GM21737 (cell line): Measurements from ENCODE around the gene MBIP.

Source experiments
- ATAC-seq: cut with Tn5 transposase; IDR thresholded peaks from one replicate; pipeline ENCODE4 v1.9.1; 2021; ENCODE audit warnings: mild to moderate bottlenecking, moderate library complexity; ENCODE audit not compliant: unreplicated experiment

The MBIP gene

DNA sequence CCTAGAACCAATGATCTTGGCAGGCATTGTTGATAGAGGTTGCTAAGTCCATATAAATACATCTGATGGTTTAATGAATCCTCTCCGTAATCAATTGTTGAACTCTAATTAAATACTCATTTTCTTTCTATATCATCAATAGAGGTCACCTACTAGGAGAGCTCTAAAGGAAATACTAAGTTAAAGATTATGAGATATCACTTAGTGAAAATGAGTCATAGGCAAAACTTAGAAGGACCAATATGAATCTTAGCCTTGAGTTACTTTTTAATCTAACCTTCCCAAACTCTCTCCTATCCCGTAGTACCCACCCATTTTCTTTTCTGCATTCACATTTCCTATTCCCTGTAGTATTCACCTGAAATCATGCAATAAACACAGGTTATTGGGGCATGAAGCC is 50.2 kb downstream of the MBIP start:
- no peak for ATAC-seq

DNA sequence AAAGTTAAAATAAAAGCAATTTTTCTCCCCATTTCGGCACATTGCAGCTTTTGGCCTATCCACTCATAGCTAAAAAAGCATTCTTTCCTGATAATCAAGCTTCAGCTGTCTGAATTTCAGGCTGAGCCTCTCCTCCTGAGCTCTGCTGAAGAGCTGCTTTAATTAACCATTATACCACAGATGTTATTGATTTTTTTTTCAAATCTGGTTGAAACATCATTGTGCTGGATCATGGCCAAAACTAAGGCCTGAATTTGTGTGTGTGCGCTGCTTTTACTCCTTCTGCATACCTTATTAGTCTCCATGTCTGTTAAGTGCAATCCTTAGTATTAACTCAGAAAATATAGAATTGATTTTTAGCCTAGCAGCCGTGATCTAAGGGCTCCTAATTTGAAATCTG is 52.3 kb downstream of the MBIP start:
- no peak for ATAC-seq

DNA sequence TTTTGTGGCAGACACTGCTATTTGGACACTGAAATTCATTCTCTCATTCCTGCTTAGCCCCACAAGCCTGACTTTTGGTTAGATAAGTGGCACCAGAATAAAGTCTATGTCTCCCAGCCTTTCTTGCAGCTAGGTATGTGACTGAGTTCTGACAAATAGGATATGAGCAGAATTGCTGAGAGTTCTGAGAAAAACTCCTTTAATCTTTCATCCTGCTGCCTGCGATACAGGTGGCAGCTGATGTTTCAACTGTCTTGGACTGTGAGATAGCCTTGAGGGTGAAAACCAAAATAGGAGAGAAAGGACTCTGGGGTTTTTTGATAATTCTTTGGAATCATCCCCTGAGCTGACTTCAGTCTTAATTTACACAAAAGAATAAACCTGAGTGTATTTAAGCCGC is 55.8 kb downstream of the MBIP start:
- ATAC-seq, result no peak

DNA sequence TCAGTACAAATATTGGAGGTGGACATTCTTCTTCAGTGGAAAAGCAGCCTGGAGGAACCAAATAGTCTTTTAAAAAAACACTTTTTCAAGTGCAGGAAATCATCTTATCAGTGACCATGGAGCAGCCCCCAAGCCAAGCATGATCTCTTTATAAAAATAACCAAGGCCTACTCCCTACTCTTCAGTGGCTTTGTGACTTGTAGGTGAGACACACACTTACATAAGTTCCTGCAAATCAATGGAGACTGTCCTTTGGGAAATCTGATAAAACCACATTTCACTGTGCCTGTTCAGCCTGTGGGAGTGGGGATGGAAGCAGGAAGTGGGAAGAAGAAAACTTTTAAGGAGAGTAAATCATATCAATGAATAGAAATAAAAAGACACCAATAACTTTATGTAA is 56.3 kb downstream of the MBIP start:
- ATAC-seq, result no peak

DNA sequence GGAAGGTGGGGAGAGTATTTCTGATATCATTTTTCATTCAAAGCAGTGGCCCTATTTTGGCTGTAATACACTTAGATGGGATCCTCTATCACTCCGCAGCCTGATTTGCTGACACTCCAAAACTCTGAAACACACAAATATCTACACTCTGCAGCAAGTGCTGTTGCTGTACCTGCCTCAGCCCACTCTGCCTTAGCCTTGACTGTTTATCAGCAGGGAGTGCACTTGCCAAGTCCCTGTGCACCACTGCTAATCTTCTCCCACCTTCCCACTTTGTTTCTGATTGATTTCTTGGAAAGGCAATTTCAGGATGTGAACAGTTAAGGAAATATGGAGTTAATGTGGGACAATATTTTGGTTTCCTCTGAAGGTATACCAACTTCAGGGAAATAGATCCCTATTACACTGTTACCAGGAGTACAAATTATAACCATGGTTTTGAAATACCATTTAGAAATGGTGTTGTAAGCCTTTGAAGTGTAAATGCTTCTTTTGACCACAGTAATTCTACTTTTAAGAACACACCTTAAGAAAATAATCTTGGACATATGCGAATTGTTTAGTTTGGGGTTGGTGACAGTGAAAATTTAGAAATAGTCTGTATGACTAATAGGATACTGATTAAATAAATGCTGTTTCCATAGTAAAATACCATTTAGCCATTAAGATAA is 59.3 kb downstream of the MBIP start:
- no peak for ATAC-seq

DNA sequence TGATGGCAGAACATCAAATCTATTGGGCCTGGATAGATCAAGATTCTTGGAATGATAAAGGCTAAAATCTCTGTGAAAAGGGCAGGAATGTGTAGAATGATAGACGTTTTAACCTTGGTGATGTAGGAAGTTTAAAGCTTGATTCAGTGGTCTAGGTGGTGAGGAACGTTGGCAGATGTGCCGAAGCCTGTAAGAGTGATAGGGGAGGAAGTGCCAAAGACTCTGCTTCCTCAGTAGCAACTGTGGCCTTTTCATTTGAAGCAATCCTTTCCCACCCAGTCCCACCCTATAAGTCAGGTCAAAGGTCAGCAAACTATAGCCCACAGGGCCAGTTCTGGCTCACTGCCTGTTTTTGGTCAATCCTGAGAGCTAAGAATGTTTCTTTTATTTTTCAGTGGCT is 62.2 kb downstream of the MBIP start:
- ATAC-seq, result no peak

DNA sequence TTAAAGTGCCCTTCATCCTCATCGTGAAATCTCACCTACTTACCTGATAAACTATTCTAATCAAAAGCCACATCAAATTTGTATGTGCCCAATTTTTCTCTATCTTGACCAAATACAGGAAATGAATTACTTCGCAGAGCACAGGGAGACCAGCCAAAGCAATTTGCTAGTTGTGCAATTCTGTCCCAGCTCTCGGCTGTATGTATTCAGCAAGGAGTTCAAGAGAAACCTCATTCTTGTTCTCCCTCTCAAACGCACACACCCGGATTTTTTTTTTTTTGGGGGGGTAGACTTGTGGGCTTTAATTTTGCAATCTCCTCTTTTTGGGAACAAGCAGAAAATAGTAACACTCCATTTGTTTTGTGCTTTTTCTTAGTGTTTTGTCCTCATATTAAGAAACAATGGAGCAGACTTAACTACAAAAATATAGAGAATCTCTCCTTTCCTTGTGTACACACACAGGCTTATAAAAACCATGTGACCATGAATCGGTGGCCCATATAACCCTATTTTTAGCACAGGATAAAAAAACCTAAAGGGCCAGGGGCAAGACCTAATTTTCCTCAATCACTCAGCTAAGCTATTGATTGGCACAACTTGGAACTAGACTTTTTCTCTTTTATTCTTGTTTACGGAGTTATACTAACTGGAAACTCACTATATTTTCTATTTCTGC is 64.2 kb downstream of the MBIP start:
- ATAC-seq, result no peak

DNA sequence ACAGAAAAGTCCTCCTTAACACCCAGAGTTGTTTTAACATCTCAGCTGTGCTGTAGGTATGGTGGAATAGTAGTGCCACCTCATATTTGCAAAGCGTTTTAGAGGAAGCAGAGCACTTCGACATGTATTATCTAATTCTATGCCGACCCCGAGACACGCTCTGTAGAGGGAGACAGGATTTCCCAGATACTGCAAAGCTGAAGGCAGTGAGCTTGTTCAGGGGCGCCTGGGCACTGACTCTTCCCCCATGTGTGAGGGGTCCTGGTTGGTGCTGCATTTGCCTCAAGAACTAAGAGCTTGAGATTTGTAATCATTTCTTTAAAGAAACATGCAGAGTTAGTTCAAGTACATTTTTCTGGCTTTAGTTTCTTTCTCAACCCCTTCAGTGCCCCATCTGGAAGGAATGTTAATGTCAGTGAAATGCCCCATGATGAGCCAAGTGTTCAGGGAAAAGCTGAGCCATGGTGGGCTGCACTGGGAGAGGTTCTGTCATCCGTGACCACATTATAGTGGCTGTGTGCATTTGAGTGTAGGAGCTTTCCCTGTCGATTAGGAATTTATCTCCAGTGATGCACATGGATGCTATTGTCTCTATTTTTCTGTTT is 66.3 kb downstream of the MBIP start:
- no peak for ATAC-seq
